ENCODE data around the gene CGA. TPM values are rescaled to one million over a fixed set of nuclear protein-coding genes. Genes with fewer than 3 reads are reported as not detected.

CGA gene
- total RNA-seq, 6 experiments from 2014 or later = not detected

DNA sequence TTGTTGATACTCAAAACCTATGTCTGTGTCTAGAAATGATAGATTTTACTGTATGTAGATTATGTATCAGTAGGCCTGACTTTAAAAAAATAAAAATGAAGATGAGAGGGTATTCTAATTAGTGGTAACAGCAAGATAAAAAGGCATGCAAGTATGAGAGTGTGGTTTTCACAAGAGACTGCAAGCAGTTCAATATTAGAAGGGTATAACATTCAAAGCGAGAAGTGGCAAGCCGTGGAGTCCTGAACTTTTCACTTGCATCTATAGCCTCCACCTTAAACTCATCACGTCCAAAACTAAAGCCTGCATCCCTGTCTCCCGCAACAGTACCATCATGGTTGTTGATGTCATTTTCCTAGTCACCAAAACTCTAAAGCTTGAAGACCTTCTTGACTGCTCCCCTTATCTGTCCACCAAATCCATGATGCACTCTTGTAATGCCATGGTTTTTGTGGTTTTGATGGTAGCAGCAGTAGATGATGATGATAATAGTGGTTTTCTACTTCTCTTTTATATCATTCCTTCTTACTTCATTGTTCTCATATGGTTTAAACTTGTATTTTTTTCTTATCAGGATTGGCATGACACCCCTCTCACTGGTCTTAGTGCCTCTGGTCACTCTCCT, 9.2 kb upstream of the CGA start:
- ATAC-seq = no peak
- no peaks in the 10 kb centered on the region for H3K36me3 ChIP-seq
- peaks cover 0 to 13% (median 4%) of the 10 kb centered on the region in 4 donors for H3K4me1 ChIP-seq
- H3K9me3 ChIP-seq = no peaks in the 10 kb centered on the region
- no peak for DNase-seq
- no peak overlapping the region for H3K27ac ChIP-seq
- H3K27me3 ChIP-seq = no peaks in the 10 kb centered on the region
- 100% methylated on average over 3 of the region's 4 CpGs for whole genome bisulfite sequencing (ENCODE audit: insufficient coverage, low coverage, low lambda C conversion rate, missing lambda C conversion rate)
- H3K4me3 ChIP-seq = no peak overlapping the region
- intact Hi-C loops (cut with DNase I) = no loop called here
- TF ChIP-seq, protein P1, sequence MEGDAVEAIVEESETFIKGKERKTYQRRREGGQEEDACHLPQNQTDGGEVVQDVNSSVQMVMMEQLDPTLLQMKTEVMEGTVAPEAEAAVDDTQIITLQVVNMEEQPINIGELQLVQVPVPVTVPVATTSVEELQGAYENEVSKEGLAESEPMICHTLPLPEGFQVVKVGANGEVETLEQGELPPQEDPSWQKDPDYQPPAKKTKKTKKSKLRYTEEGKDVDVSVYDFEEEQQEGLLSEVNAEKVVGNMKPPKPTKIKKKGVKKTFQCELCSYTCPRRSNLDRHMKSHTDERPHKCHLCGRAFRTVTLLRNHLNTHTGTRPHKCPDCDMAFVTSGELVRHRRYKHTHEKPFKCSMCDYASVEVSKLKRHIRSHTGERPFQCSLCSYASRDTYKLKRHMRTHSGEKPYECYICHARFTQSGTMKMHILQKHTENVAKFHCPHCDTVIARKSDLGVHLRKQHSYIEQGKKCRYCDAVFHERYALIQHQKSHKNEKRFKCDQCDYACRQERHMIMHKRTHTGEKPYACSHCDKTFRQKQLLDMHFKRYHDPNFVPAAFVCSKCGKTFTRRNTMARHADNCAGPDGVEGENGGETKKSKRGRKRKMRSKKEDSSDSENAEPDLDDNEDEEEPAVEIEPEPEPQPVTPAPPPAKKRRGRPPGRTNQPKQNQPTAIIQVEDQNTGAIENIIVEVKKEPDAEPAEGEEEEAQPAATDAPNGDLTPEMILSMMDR (IDR thresholded peaks at IDR 0.05) = no peak
- TF ChIP-seq POLR2A (IDR thresholded peaks at IDR 0.05) = no peak

DNA sequence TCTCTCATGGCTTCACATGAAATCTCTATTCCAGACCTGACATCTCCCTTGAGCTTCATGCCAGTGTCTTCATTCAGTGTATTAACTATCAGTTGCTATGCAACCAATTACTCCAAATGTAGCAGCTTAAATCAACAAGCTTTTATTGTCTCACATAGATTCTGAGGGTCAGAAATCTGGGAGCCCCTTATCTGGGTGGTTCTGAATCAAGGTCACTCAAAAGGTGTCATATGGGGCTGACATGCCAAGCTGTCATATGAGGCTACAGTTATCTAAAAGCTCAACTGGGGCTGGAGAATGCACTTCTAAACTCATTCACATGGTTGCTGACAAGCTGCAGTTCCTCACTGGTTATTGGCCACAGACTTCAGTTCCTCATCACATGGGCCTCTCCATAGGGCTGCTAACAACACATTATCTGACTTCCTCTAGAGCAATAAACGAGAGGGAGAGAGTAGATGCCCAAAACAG, 7.3 kb upstream of the CGA start:
- Histone ChIP-seq H3K27ac (no peak overlapping the region), H3K4me3 (no peak overlapping the region), H3K9me3 (no peaks in the 10 kb centered on the region), H3K27me3 (no peaks in the 10 kb centered on the region), H3K4me1 (peaks cover 0 to 17% (median 7%) of the 10 kb centered on the region in 4 donors), H3K36me3 (no peaks in the 10 kb centered on the region)
- no peak for ATAC-seq
- 14% methylated on average over 1 of the region's 1 CpG for WGBS (ENCODE audit: insufficient coverage, low coverage, low lambda C conversion rate, missing lambda C conversion rate)
- TF ChIP-seq, protein P1 (IDR thresholded peaks at IDR 0.05) = no peak
- TF ChIP-seq POLR2A (IDR thresholded peaks at IDR 0.05) = no peak
- no peak for DNase-seq
- intact Hi-C loops (cut with DNase I) = no loop called here

DNA sequence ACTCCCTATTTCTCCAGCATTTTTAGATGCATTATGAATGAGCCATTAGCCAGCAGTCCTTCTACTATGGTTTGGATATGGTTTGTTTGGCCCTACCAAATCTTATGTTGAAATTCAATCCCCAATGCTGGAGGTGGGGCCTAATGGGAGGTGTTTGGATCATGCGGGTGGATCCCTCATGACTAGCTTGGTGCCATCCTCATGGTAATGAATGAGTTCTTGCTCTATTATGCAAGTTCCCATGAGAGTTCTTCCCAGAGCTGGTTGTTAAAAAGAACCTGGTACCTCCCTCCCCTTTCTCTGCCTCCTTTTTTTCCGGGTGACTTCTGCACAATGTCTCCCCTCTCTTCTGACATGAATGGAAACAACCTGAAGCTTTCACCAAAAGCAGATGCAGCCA, 6.2 kb upstream of the CGA start:
- Histone ChIP-seq H3K27me3 (no peaks in the 10 kb centered on the region), H3K27ac (no peak overlapping the region), H3K9me3 (no peaks in the 10 kb centered on the region), H3K4me3 (no peak overlapping the region), H3K4me1 (peaks cover 0 to 17% (median 7%) of the 10 kb centered on the region in 4 donors), H3K36me3 (no peaks in the 10 kb centered on the region)
- DNase-seq (no peak), ATAC-seq (no peak)
- TF ChIP-seq, protein P1 (IDR thresholded peaks at IDR 0.05) = no peak
- no peak for TF ChIP-seq POLR2A (IDR thresholded peaks at IDR 0.05)
- 67% methylated on average over 2 of the region's 2 CpGs for WGBS (ENCODE audit: insufficient coverage, low coverage, low lambda C conversion rate, missing lambda C conversion rate)
- intact Hi-C loops (cut with DNase I) = no loop called here

DNA sequence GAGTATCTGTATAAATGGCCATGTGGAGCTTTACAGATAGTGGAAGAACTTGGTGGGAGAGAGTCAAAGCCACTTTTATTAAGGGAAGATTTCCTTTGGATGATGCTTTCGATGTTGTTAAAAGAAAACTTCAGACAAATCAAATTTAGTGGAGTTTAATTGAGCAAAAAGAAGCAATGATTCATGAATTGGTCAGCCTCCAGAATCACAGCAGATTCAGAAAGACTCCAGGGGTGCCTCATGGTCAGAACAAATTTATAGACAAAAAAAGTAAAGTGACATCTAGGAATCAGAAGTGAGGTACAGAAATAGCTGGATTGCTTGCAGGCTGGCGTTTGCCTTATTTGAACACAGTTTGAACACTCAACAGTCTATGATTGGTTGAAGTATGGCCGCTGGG, 5.3 kb upstream of the CGA start:
- H3K36me3 ChIP-seq = no peaks in the 10 kb centered on the region
- H3K9me3 ChIP-seq = no peaks in the 10 kb centered on the region
- no peaks in the 10 kb centered on the region for H3K27me3 ChIP-seq
- H3K4me3 ChIP-seq = no peak overlapping the region
- no peak for DNase-seq
- H3K4me1 ChIP-seq = peaks cover 0 to 17% (median 7%) of the 10 kb centered on the region in 4 donors
- TF ChIP-seq POLR2A (IDR thresholded peaks at IDR 0.05) = no peak
- TF ChIP-seq, protein P1 (IDR thresholded peaks at IDR 0.05) = no peak
- no peak overlapping the region for H3K27ac ChIP-seq
- WGBS (ENCODE audit: insufficient coverage, low coverage, low lambda C conversion rate, missing lambda C conversion rate) = 86% methylated on average over 3 of the region's 3 CpGs
- intact Hi-C loops (cut with DNase I) = no loop called here
- ATAC-seq = no peak

Data from right lobe of liver (tissue), 6 donors.